ENCODE measurements around the gene ZNF649. TPM values are rescaled to one million over a fixed set of nuclear protein-coding genes. Genes with fewer than 3 reads are reported as not detected.
A peak's percentile ranks its signal among the peaks of the same experiment; 100 is the strongest.
"Not testable (repeated sequence)": the region's sequence is repeated elsewhere in the genome, so short reads cannot be mapped to it uniquely, and the experiment has no call there.

The ZNF649 gene
- total RNA-seq, 4 donors from 2014 or later, result 10.1 to 16.0 (median 12.9) TPM

DNA sequence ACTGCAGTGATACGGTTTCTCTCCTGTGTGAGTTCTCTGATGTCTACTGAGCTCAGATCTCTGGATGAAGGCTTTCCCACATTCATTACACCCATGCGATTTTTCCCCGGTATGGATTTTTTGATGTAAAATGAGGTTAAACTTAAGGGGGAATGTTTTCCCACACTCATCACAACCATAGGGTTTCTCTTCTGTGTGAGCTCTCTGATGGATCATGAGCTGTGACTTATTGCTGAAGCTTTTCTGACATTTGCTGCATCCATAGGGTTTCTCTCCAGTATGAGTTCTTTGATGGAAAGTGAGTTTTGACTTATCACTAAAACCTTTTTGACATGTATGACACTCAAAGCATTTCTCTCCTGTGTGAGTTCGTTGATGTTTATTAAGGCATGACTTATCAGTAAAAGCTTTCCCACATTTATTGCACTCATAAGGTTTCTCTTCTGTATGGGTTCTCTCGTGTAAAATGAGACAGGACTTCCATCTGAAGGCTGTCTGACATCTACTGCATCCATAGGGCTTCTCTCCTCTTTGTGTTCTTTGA is 10.6 kb upstream of the ZNF649 start:
- Histone ChIP-seq H3K9me3 (peaks cover 0 to 77% (median 4%) of the 10 kb centered on the region in 3 donors), H3K4me3 (no peak overlapping the region), H3K27me3 (peaks cover 2% of the 10 kb centered on the region), H3K27ac (no peak overlapping the region), H3K4me1 (no peaks in the 10 kb centered on the region), H3K36me3 (no peaks in the 10 kb centered on the region)
- no peak for TF ChIP-seq EP300 (IDR thresholded peaks at IDR 0.05)
- no peak for TF ChIP-seq POLR2AphosphoS5 (IDR thresholded peaks at IDR 0.05)
- TF ChIP-seq, protein P1, sequence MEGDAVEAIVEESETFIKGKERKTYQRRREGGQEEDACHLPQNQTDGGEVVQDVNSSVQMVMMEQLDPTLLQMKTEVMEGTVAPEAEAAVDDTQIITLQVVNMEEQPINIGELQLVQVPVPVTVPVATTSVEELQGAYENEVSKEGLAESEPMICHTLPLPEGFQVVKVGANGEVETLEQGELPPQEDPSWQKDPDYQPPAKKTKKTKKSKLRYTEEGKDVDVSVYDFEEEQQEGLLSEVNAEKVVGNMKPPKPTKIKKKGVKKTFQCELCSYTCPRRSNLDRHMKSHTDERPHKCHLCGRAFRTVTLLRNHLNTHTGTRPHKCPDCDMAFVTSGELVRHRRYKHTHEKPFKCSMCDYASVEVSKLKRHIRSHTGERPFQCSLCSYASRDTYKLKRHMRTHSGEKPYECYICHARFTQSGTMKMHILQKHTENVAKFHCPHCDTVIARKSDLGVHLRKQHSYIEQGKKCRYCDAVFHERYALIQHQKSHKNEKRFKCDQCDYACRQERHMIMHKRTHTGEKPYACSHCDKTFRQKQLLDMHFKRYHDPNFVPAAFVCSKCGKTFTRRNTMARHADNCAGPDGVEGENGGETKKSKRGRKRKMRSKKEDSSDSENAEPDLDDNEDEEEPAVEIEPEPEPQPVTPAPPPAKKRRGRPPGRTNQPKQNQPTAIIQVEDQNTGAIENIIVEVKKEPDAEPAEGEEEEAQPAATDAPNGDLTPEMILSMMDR (IDR thresholded peaks at IDR 0.05), result no peak
- no peak for TF ChIP-seq POLR2A (IDR thresholded peaks at IDR 0.05)
- WGBS, 2 donors (ENCODE audit: low coverage in 1 of 2), result 81 to 84% methylated on average over 5 of the region's 5 CpGs
- ATAC-seq, result no peak

DNA sequence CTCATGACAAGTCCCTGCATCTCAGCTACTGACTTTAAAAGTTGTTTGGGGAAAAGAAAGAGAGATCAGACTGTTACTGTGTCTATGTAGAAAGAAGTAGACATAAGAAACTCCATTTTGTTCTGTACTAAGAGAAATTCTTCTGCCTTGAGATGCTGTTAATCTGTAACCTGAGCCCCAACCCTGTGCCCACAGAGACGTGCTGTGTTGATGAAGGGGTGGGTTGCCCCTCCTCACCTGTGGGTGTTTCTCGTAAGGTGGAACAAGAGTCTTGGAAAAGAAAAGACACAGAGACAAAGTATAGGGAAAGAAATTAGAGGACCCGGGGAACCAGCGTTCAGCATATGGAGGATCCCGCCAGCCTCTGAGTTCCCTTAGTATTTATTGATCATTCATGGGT is 3.2 kb upstream of the ZNF649 start:
- ATAC-seq, H3K36me3 ChIP-seq, H3K27ac ChIP-seq, H3K4me3 ChIP-seq: not testable (repeated sequence)
- peaks cover 0 to 10% (median 0%) of the 10 kb centered on the region in 3 donors for H3K9me3 ChIP-seq
- WGBS, 2 donors (ENCODE audit: low coverage in 1 of 2), result 15 to 32% methylated on average over 5 of the region's 5 CpGs
- H3K4me1 ChIP-seq, result peaks cover 0 to 12% (median 0%) of the 10 kb centered on the region in 3 donors
- peaks cover 46% of the 10 kb centered on the region for H3K27me3 ChIP-seq

DNA sequence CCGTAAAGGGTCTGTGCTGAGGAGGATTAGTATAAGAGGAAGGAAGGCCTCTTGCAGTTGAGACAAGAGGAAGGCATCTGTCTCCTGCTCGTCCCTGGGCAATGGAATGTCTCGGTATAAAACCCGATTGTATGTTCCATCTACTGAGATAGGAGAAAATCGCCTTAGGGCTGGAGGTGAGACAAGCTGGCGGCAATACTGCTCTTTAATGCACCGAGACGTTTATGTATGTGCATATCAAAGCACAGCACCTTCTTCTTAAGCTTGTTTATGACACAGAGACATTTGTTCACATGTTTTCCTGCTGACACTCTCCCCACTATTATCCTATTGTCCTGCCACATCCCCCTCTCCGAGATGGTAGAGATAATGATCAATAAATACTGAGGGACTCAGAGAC is 1.3 kb upstream of the ZNF649 start:
- WGBS, 2 donors (ENCODE audit: low coverage in 1 of 2), result 33 to 50% methylated on average over 4 to 8 of the region's 9 CpGs
- not testable (repeated sequence) for ATAC-seq, H3K4me3 ChIP-seq, H3K27ac ChIP-seq
- Histone ChIP-seq H3K27me3 (peaks cover 46% of the 10 kb centered on the region), H3K4me1 (peaks cover 0 to 16% (median 0%) of the 10 kb centered on the region in 3 donors), H3K9me3 (peaks cover 0 to 17% (median 0%) of the 10 kb centered on the region in 3 donors), H3K36me3 (peaks cover 0 to 12% of the 10 kb centered on the region in 2 donors)

DNA sequence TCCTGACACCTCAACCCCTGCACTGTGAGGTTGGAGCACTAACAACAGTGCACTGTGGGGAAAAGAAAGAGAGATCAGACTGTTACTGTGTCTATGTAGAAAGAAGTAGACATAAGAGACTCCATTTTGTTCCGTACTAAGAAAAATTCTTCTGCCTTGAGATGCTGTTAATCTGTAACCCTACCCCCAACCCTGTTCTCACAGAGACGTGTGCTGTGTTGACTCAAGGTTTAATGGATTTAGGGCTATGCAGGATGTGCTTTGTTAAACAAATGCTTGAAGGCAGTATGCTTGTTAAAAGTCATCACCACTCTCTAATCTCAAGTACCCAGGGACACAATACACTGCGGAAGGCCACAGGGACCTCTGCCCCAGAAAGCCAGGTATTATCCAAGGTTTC is 822 bp upstream of the ZNF649 start:
- not testable (repeated sequence) for ATAC-seq, H3K27ac ChIP-seq, H3K4me3 ChIP-seq
- Histone ChIP-seq H3K4me1 (peaks cover 0 to 16% (median 0%) of the 10 kb centered on the region in 3 donors), H3K9me3 (peaks cover 0 to 22% (median 0%) of the 10 kb centered on the region in 3 donors), H3K27me3 (peaks cover 46% of the 10 kb centered on the region), H3K36me3 (peaks cover 0 to 17% of the 10 kb centered on the region in 2 donors)
- 83% methylated on average over 2 of the region's 3 CpGs; no CpG with 5 or more reads in 1 of the 2 donors for WGBS, 2 donors (ENCODE audit: low coverage in 1 of 2)

DNA sequence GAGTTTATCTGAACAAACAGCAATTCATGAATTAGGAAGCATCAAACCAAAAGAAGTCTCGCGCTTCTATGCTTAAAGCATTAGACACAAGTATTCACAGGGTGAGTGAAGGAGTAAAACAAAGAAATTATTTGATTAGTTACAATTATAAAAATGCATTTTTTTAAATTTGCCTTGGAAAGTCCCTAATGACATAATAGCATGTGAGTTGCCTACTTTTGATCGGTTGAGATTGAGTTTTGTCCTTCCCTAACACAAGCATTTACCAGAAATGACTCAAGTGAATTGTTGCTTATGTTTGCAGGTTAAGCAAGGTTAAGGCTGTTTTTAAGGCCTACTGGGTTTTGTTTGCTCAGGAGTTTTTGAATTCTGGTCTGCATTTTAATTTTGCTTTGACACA is 389 bp upstream of the ZNF649 start:
- WGBS, 2 donors (ENCODE audit: low coverage in 1 of 2), result 31 to 32% methylated on average over 3 of the region's 3 CpGs
- peaks cover 0 to 16% (median 0%) of the 10 kb centered on the region in 3 donors for H3K4me1 ChIP-seq
- ATAC-seq, result no peak
- H3K4me3 ChIP-seq, result peak overlapping the region in 1 of 2 donors; percentile 67
- peaks cover 0 to 26% (median 0%) of the 10 kb centered on the region in 3 donors for H3K9me3 ChIP-seq
- peaks cover 0 to 21% of the 10 kb centered on the region in 2 donors for H3K36me3 ChIP-seq
- peaks cover 41% of the 10 kb centered on the region for H3K27me3 ChIP-seq
- H3K27ac ChIP-seq, result peak overlapping the region in 1 of 4 donors; percentile 87
- TF ChIP-seq POLR2AphosphoS5 (IDR thresholded peaks at IDR 0.05) (no peak), EP300 (IDR thresholded peaks at IDR 0.05) (no peak), POLR2A (IDR thresholded peaks at IDR 0.05) (no peak)
- TF ChIP-seq, protein P1 (IDR thresholded peaks at IDR 0.05), result no peak

DNA sequence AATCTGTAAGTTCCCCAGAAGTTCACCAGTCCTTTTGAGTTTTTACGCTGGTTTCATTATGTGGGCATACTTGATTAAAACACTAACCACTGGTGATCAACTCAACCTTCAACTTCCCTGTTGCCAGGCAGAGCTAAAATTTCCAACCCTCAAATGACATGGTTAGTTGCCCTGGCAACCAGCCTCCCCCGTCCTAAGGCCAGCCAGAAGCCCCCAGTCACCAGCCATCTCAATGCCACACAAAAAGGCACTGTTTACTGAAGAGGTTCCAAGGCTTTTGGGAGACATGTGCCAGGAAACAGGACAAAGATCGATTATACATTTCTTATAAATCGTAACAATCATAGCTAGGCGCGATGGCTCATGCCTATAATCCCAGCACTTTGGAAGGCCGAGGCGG is 1.6 kb downstream of the ZNF649 start:
- Histone ChIP-seq H3K36me3 (peaks cover 7 to 41% of the 10 kb centered on the region in 2 donors), H3K4me3 (peak overlapping the region in 1 of 2 donors; percentile 67), H3K27me3 (peaks cover 22% of the 10 kb centered on the region), H3K4me1 (peaks cover 0 to 16% (median 0%) of the 10 kb centered on the region in 3 donors), H3K27ac (peak overlapping the region in 2 of 4 donors; percentile 83 to 87), H3K9me3 (peaks cover 0 to 30% (median 0%) of the 10 kb centered on the region in 3 donors)
- whole genome bisulfite sequencing, 2 donors (ENCODE audit: low coverage in 1 of 2), result 51 to 67% methylated on average over 5 of the region's 8 CpGs
- TF ChIP-seq POLR2A (IDR thresholded peaks at IDR 0.05) (no peak), EP300 (IDR thresholded peaks at IDR 0.05) (no peak), POLR2AphosphoS5 (IDR thresholded peaks at IDR 0.05) (no peak)
- TF ChIP-seq, protein P1 (IDR thresholded peaks at IDR 0.05), result no peak
- ATAC-seq, result no peak
